ENCODE data around the gene USP54.

USP54 gene

GRCh38 chr10:73517166-73517888, 73.8 kb downstream of the USP54 start:
- Histone ChIP-seq H3K9me2 (replicated peaks; ENCODE audit: control insufficient read depth, low read length) (no peaks in the 10 kb centered on the region), H4K20me1 (ENCODE audit: control insufficient read depth, insufficient read depth, low read depth, low read length) (no peaks in the 10 kb centered on the region), H3K27me3 (ENCODE audit: control insufficient read depth, low read length) (no peaks in the 10 kb centered on the region), H3K4me1 (ENCODE audit: control insufficient read depth, low read length) (no peaks in the 10 kb centered on the region), H3K36me3 (ENCODE audit: control insufficient read depth, low read length) (no peaks in the 10 kb centered on the region), H3K4me3 (ENCODE audit: low read length) (no peak overlapping the region), H3K79me2 (ENCODE audit: control insufficient read depth, low read length) (no peaks in the 10 kb centered on the region), H3F3A (ENCODE audit: control insufficient read depth, insufficient read depth) (no peaks in the 10 kb centered on the region), H3K9me3 (ENCODE audit: control insufficient read depth, insufficient read depth, low read length) (no peaks in the 10 kb centered on the region), H3K27ac (ENCODE audit: low read depth, low read length) (no peak overlapping the region), H3K4me2 (ENCODE audit: low read length) (no peak overlapping the region)
- TF ChIP-seq CTCF (IDR thresholded peaks at IDR 0.05; ENCODE audit: low read depth, low read length, poor library complexity, severe bottlenecking) = no peak
- no peak for TF ChIP-seq EZH2phosphoT487 (IDR thresholded peaks at IDR 0.05; ENCODE audit: borderline replicate concordance, low read length)

- no peaks in the 10 kb centered on the region for H3K4me1 ChIP-seq (ENCODE audit: control insufficient read depth, low read length)
- H3K9me2 ChIP-seq (replicated peaks; ENCODE audit: control insufficient read depth, low read length) = no peaks in the 10 kb centered on the region
- H3K4me2 ChIP-seq (ENCODE audit: low read length) = no peak overlapping the region
- H3K36me3 ChIP-seq (ENCODE audit: control insufficient read depth, low read length) = no peaks in the 10 kb centered on the region
- H3K79me2 ChIP-seq (ENCODE audit: control insufficient read depth, low read length) = no peaks in the 10 kb centered on the region
- no peaks in the 10 kb centered on the region for H4K20me1 ChIP-seq (ENCODE audit: control insufficient read depth, insufficient read depth, low read depth, low read length)
- no peaks in the 10 kb centered on the region for H3K27me3 ChIP-seq (ENCODE audit: control insufficient read depth, low read length)
- no peak overlapping the region for H3K27ac ChIP-seq (ENCODE audit: low read depth, low read length)
- H3K9me3 ChIP-seq (ENCODE audit: control insufficient read depth, insufficient read depth, low read length) = no peaks in the 10 kb centered on the region
- TF ChIP-seq CTCF (IDR thresholded peaks at IDR 0.05; ENCODE audit: low read depth, low read length, poor library complexity, severe bottlenecking) (no peak), EZH2phosphoT487 (IDR thresholded peaks at IDR 0.05; ENCODE audit: borderline replicate concordance, low read length) (no peak)
- H3K4me3 ChIP-seq (ENCODE audit: low read length) = no peak overlapping the region
- H3F3A ChIP-seq (ENCODE audit: control insufficient read depth, insufficient read depth) = no peaks in the 10 kb centered on the region
Measured at GRCh38 chr10:73512207-73512743, 78.9 kb downstream of the USP54 start.

- no peaks in the 10 kb centered on the region for H3K4me1 ChIP-seq (ENCODE audit: control insufficient read depth, low read length)
- H3K4me3 ChIP-seq (ENCODE audit: low read length) = no peak overlapping the region
- no peaks in the 10 kb centered on the region for H3K79me2 ChIP-seq (ENCODE audit: control insufficient read depth, low read length)
- H3K4me2 ChIP-seq (ENCODE audit: low read length) = no peak overlapping the region
- no peaks in the 10 kb centered on the region for H3K9me2 ChIP-seq (replicated peaks; ENCODE audit: control insufficient read depth, low read length)
- no peak overlapping the region for H3K27ac ChIP-seq (ENCODE audit: low read depth, low read length)
- no peaks in the 10 kb centered on the region for H3K36me3 ChIP-seq (ENCODE audit: control insufficient read depth, low read length)
- no peaks in the 10 kb centered on the region for H3K27me3 ChIP-seq (ENCODE audit: control insufficient read depth, low read length)
- H4K20me1 ChIP-seq (ENCODE audit: control insufficient read depth, insufficient read depth, low read depth, low read length) = no peaks in the 10 kb centered on the region
- no peaks in the 10 kb centered on the region for H3F3A ChIP-seq (ENCODE audit: control insufficient read depth, insufficient read depth)
- TF ChIP-seq CTCF (IDR thresholded peaks at IDR 0.05; ENCODE audit: low read depth, low read length, poor library complexity, severe bottlenecking) = no peak
- no peak for TF ChIP-seq EZH2phosphoT487 (IDR thresholded peaks at IDR 0.05; ENCODE audit: borderline replicate concordance, low read length)
- H3K9me3 ChIP-seq (ENCODE audit: control insufficient read depth, insufficient read depth, low read length) = no peaks in the 10 kb centered on the region
Measured at GRCh38 chr10:73509695-73510094, 81.4 kb downstream of the USP54 start.

Data from DOHH2 (cell line).